AG10803 (cell line): ENCODE data around the gene EFCAB11.
A peak's percentile ranks its signal among the peaks of the same experiment; 100 is the strongest.

ENCODE experiments used
- DNase-seq: peaks from one replicate; pipeline ENCODE4 v3.0.0; 2010; ENCODE audit warnings: low read depth
- H3K4me3 ChIP-seq: 2 replicates; pipeline ENCODE4 v1.5.1; 2011; ENCODE audit warnings: mild to moderate bottlenecking, low read length, control low read depth
- TF ChIP-seq, protein P1 (sequence below): conservative IDR thresholded peaks from 2 replicates; pipeline ENCODE4 v1.5.1; 2011; ENCODE audit warnings: mild to moderate bottlenecking, low read length, control low read depth, inconsistent platforms

The EFCAB11 gene, protein sequence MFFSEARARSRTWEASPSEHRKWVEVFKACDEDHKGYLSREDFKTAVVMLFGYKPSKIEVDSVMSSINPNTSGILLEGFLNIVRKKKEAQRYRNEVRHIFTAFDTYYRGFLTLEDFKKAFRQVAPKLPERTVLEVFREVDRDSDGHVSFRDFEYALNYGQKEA

DNA sequence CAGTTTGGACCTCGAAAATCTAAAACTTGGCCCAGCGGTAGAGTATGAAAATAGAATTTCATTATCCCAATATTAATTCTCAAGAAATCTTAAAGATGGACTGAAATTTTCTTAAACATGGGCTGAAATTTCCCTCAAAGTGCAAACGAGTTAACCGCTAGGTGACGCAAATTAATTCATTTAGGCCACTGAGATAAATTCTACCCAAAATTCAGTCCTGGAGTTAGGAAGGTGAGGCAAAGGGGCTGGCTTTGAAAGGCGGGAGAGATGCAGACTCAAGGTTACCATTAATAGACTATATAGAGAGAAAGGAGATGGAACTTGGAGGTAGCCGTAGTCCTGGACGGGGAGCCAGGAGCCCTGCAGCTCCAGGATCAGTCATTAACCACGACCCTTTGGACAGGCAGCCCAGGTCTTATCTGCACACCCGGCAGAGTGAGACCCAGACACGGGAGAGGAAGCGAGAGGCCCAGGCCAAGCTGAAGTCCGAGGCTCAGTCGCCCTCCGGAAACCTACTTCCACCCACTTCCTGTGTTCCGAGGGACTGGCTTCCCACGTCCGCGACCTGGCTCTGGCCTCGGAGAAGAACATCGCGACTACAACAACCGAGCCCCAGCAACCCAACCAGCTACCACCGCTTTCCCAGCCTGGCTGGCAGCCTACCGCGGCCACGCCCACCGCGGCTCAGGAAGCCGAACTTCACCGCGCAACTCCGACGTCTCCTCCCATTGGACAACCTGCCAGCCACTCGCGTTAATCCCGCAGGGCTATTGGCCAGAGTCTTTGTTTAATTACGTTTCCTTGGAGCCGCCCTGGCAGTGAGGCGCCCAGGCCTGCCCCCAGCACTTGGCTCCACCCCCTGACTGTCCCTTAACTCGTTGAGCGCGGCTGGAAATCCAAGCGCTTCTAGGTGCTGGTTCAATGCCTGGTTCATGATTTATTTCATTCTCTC lies at the start of gene EFCAB11:
EFCAB11 (minus strand) TSS at position 661 of the 952 bp plus-strand sequence; CDS start at position 591, 70 bp downstream.
- TF ChIP-seq, protein P1, sequence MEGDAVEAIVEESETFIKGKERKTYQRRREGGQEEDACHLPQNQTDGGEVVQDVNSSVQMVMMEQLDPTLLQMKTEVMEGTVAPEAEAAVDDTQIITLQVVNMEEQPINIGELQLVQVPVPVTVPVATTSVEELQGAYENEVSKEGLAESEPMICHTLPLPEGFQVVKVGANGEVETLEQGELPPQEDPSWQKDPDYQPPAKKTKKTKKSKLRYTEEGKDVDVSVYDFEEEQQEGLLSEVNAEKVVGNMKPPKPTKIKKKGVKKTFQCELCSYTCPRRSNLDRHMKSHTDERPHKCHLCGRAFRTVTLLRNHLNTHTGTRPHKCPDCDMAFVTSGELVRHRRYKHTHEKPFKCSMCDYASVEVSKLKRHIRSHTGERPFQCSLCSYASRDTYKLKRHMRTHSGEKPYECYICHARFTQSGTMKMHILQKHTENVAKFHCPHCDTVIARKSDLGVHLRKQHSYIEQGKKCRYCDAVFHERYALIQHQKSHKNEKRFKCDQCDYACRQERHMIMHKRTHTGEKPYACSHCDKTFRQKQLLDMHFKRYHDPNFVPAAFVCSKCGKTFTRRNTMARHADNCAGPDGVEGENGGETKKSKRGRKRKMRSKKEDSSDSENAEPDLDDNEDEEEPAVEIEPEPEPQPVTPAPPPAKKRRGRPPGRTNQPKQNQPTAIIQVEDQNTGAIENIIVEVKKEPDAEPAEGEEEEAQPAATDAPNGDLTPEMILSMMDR, result no peak; the same call in 1 of the 2 replicates
- peak; percentile 98 for DNase-seq
- peak within 1 kb of the TSS; percentile 92 for H3K4me3 ChIP-seq

DNA sequence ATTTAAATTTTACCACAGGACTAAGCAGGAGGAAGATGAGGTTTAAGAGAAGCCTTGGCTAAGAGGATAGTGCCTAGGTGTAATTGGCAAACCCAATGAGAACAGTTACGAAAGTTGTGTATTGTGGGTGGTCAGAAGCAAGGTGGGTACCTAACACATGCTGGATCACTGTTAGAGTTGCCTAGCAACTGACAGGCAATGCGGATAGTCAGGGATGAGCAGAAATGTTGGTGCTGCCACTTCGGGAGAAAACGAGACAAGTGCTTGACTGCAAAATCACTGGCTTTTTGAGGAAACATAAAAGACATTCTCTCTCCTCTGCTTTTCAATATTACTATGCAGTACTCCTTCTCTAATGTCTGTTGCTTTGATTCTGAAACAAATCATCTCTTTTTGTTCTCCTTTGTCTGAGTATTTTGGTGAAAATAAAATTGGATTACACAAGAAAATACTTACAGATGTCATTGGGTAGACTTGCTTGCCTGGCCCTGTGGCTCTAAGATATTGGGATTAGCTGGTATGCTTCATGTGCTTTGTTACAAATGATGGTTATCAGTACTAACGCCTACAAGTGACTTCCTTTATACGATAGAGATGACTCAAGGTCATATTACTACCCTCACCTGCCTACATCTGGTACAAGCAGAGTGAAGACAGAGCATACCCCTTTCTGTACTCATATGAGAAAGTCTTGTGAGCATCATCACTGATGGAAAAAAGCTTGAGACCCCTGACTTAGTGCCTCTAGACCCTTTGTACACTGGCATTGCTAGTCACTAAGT lies 49.2 kb upstream of the EFCAB11 start:
- DNase-seq, result no peak
- TF ChIP-seq, protein P1, result no peak

DNA sequence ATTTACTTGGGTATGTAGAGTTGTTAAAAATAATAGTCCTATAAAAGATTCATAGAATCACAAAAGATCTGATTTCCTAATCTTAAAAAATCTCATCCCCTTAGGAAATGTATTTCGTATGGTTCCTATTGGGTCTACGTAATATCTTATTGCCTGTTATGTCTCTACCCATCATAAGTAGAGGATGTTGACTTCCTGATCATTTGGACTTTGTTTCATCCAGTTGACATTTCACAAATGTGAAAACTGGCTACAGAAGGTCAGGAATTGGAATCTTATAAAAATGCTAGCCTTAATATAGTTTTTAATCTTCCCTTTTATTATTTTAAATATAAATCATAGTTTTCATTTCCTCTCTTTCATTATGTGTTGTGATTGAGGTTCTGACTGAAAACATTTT lies 46.4 kb upstream of the EFCAB11 start:
- no peak for DNase-seq
- TF ChIP-seq, protein P1, result no peak
- no peak overlapping the region for H3K4me3 ChIP-seq

More for the DNA sequence above, 49.2 kb upstream of the EFCAB11 start:
- H3K4me3 ChIP-seq, result no peak overlapping the region

DNA sequence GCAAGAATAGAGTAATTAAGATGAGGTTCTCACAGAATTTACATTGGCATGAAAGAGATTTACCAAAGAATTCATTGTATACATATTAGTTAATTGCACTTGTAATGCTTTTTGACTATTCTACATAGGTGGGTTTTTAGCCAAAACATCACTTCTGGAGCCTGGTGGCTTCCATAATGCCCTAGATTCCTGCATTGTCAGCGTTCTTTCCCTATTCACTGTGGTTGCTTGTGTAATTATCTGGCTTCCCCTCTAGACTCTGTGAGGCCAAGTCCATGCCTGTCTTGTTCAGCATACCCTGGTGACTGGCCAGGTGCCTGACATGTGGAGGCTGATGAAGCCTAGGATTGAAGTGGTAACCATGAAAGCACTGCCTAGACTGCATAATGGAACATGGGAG lies 42.4 kb upstream of the EFCAB11 start:
- DNase-seq, result no peak
- TF ChIP-seq, protein P1, result no peak
- H3K4me3 ChIP-seq, result no peak overlapping the region

DNA sequence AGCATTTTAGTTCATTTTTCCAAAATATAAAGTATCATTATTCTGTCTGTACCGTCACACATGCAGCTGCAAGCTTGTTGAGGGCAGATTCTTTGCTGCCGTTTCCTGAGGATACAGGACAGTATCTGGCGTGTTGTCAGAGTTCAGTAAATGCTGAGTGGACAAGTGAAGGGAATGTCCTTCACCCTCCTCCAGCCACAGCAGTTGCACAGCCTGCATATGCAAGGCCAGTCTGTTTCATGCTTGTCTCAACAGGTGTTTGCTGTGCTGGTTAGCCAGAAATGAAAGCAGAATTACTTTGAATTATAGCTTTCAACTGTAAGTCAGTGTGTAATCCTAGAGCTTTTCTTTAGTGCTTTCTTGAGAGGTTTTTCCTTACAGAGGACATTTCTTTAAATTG lies 37.7 kb upstream of the EFCAB11 start:
- H3K4me3 ChIP-seq, result no peak overlapping the region

DNA sequence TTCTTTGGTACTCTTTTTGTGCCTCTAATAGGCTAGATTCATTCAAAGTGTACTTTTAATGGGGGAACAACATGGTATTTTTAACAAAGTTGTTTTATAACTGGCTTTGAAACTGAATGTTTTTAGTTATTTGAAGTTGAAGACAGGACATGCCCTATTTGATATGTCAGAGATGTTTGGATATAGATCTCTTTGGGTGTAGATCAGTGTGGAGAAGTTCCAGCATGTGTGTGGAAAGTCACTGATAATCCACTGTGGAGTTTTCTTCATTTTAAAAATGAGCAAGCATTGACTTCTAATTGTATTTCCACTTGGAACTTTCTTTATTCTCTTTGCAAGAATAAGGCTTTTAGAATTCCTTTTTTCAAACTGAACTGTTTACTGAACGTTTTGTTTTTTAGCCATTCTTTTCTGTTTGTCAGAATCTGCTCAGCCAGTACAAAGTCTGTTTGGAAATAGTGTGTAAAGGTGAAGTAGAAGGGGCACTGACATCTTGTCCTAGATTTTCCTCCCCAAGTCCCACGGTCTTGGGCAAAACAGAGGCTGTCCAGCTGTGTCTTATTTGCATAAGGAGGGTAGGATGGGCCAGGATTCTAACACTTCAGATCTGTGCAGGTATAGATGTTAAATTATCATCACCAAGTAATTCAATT lies 36.2 kb upstream of the EFCAB11 start:
- no peak overlapping the region for H3K4me3 ChIP-seq
- no peak for DNase-seq
- TF ChIP-seq, protein P1, result no peak

More for the DNA sequence above, 37.7 kb upstream of the EFCAB11 start:
- no peak for DNase-seq
- TF ChIP-seq, protein P1, result no peak
